ENCODE measurements around the gene LRP1B.

LRP1B gene

DNA sequence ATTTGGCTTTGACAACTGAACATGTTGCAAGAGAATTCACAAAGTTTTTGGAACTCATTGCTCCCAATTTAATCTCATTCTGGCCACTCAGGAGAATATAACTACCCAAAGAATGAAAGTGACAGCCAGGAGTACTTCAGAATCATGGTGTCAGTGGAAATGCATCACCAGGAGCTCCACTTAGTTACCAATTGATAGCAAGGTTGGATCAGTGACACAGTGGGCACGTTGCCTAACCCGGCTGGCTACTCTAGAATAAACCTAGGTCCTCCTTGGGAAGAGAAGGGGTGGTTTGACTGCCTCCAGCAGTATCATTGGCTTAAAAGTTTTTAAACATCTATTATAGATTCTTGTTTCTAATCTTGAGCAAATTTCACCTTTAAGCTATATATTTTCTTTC lies 40.0 kb upstream of the LRP1B start:
- TF ChIP-seq, protein P1, sequence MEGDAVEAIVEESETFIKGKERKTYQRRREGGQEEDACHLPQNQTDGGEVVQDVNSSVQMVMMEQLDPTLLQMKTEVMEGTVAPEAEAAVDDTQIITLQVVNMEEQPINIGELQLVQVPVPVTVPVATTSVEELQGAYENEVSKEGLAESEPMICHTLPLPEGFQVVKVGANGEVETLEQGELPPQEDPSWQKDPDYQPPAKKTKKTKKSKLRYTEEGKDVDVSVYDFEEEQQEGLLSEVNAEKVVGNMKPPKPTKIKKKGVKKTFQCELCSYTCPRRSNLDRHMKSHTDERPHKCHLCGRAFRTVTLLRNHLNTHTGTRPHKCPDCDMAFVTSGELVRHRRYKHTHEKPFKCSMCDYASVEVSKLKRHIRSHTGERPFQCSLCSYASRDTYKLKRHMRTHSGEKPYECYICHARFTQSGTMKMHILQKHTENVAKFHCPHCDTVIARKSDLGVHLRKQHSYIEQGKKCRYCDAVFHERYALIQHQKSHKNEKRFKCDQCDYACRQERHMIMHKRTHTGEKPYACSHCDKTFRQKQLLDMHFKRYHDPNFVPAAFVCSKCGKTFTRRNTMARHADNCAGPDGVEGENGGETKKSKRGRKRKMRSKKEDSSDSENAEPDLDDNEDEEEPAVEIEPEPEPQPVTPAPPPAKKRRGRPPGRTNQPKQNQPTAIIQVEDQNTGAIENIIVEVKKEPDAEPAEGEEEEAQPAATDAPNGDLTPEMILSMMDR (IDR thresholded peaks at IDR 0.05; ENCODE audit: unreplicated experiment in 3 of 3) = no peak
- H3K27me3 Mint-ChIP-seq (ENCODE audit: low read depth) = no peaks in the 10 kb centered on the region
- no peak overlapping the region for H3K4me3 Mint-ChIP-seq
- H3K36me3 Mint-ChIP-seq (ENCODE audit: low read depth) = no peaks in the 10 kb centered on the region
- no peak overlapping the region for H3K27ac Mint-ChIP-seq
- peaks cover 2% of the 10 kb centered on the region for H3K4me1 Mint-ChIP-seq
- no peaks in the 10 kb centered on the region for H3K9me3 Mint-ChIP-seq

DNA sequence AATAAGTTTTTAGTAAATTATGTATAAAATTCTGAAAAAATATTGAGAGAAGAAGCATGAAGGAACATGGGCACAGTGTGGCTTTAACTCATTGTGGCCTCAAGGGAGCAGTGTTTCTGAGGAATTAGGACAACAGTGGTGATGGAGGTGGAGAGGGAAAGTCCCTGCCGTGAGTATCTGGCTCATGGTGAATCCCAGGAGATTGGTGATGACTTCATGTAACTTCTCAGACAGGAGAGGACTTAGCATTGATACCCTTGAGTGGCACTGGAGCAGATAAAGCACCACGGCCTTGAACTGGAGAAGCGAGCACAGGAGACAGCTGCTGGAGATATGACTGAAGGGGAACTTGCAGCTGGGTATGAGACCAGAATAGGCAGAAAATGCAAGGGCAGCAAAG lies 35.0 kb upstream of the LRP1B start:
- H3K36me3 Mint-ChIP-seq (ENCODE audit: low read depth) = no peaks in the 10 kb centered on the region
- peaks cover 12% of the 10 kb centered on the region for H3K9me3 Mint-ChIP-seq
- TF ChIP-seq, protein P1 (IDR thresholded peaks at IDR 0.05; ENCODE audit: unreplicated experiment in 3 of 3) = peak; percentile 24 to 51 (median 36)
- H3K27ac Mint-ChIP-seq = no peak overlapping the region
- no peak overlapping the region for H3K4me3 Mint-ChIP-seq
- H3K4me1 Mint-ChIP-seq = no peaks in the 10 kb centered on the region
- H3K27me3 Mint-ChIP-seq (ENCODE audit: low read depth) = peaks cover 3% of the 10 kb centered on the region

DNA sequence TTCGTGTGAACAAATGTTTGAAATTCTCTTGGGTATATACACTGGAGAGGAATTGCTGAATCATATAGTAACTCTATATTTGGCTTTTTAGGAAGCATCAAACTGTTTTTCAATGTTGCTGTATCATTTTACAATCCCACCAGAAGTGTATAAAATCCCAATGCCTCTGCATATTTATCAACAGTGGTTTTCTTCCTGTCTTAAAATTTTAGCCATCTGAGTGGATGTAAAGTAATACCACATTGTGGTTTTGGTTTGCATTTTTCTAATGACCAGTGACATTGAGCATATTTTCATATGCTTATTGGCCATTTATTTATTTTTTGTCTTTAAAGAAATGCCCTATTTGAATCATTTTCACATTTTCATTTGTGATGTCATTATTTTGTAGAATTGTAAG lies 22.8 kb upstream of the LRP1B start:
- Mint-ChIP-seq H3K36me3 (ENCODE audit: low read depth) (no peaks in the 10 kb centered on the region), H3K4me1 (no peaks in the 10 kb centered on the region), H3K9me3 (peaks cover 5% of the 10 kb centered on the region), H3K4me3 (no peak overlapping the region), H3K27ac (no peak overlapping the region), H3K27me3 (ENCODE audit: low read depth) (no peaks in the 10 kb centered on the region)
- TF ChIP-seq, protein P1 (IDR thresholded peaks at IDR 0.05; ENCODE audit: unreplicated experiment in 3 of 3) = no peak

DNA sequence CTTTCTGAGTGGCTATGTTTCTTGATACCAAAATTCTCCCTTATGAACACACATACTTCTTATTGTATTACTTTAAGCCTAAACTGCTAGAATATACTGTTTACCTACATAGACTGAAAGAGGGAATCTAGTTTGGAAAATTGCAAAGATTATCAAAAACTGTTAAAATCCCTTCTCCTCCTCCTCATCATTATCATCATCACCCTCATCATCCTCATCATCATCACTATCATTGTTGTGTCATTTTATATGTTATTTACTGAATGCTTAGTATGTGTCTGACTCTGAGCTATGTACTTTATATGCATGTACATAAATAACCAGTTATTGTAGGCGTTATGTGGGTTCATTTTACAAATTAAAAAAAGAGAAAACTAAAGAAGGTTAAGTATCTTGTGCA lies 19.6 kb upstream of the LRP1B start:
- no peaks in the 10 kb centered on the region for H3K4me1 Mint-ChIP-seq
- TF ChIP-seq, protein P1 (IDR thresholded peaks at IDR 0.05; ENCODE audit: unreplicated experiment in 3 of 3) = no peak
- peaks cover 5% of the 10 kb centered on the region for H3K9me3 Mint-ChIP-seq
- no peak overlapping the region for H3K27ac Mint-ChIP-seq
- H3K36me3 Mint-ChIP-seq (ENCODE audit: low read depth) = no peaks in the 10 kb centered on the region
- no peak overlapping the region for H3K4me3 Mint-ChIP-seq
- peaks cover 4% of the 10 kb centered on the region for H3K27me3 Mint-ChIP-seq (ENCODE audit: low read depth)

DNA sequence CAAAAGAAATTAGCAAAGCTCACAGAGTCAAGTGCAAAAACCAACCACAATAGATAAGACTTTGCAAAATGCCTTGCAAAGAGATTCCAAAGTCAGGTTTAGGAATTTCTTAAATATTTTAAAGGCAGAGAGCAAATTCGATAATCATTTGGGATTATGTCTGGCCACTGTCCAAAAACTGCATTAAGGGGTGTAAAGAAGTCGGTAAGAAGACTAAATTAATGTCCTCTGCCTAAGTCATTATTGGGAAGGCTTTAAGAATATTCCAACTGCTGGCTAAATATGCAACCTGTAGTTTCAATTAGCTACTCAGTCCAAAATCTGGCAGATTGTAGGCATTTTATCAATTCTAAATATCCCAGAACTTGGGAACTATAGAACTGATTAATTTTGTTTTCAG lies 13.7 kb upstream of the LRP1B start:
- Mint-ChIP-seq H3K4me1 (peaks cover 3% of the 10 kb centered on the region), H3K36me3 (ENCODE audit: low read depth) (no peaks in the 10 kb centered on the region), H3K27ac (no peak overlapping the region), H3K27me3 (ENCODE audit: low read depth) (peaks cover 4% of the 10 kb centered on the region), H3K9me3 (no peaks in the 10 kb centered on the region), H3K4me3 (no peak overlapping the region)
- TF ChIP-seq, protein P1 (IDR thresholded peaks at IDR 0.05; ENCODE audit: unreplicated experiment in 3 of 3) = no peak

DNA sequence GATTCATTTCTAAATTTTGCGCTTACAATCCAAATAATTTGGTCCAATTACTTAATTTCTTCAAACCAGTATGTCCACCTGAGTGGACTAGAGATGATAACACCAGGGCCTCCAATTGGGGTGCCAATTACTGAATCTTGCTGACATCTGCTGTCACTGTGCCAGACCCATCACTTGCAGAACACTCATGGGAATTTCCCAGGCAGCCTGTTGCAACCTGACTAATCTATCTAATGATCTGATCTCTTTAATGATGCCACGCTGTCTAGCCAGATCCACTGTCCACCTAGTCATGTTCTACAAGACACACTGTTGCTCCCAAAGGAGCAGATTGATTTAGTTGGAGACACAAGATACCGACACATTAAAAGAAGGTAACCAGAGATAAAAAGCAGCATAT lies 11.8 kb upstream of the LRP1B start:
- TF ChIP-seq, protein P1 (IDR thresholded peaks at IDR 0.05; ENCODE audit: unreplicated experiment in 3 of 3) = no peak
- Mint-ChIP-seq H3K27ac (no peak overlapping the region), H3K36me3 (ENCODE audit: low read depth) (no peaks in the 10 kb centered on the region), H3K4me1 (peaks cover 6% of the 10 kb centered on the region), H3K4me3 (no peak overlapping the region), H3K27me3 (ENCODE audit: low read depth) (peaks cover 4% of the 10 kb centered on the region), H3K9me3 (no peaks in the 10 kb centered on the region)

Measured in nephron (organoid).